Measurements from ENCODE around the gene HTT-AS.

DNA sequence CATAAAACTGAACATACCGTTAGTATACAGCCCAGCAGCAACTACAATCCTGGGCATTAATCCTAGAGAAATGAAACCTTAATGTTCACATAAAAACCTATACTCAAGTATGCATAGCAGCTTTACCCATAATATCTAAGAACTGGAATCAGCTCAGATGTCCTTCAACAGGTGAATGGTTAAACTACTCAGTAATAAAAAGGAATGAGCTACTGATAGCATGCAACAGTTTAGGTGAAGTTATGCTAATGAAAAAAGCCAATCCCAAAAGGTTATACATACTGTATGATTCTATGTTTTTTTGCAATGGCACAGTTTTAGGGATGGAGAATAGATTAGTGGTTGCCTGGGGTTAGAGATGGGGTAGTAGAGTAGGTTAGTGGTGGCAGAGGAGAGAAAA is 9.4 kb upstream of the HTT-AS start:
- TF ChIP-seq CTCF (conservative IDR thresholded peaks at IDR 0.05; ENCODE audit: low read length) (no peak), EZH2phosphoT487 (IDR thresholded peaks at IDR 0.05; ENCODE audit: borderline replicate concordance) (no peak)

All from Loucy (cell line).